Mesodermal cell (in vitro differentiated cells): Measurements from ENCODE around the gene TMEM190.
"Not testable (repeated sequence)": the region's sequence is repeated elsewhere in the genome, so short reads cannot be mapped to it uniquely, and the experiment has no call there.

Experiments
- H3K27ac ChIP-seq: 2 replicates; pipeline ENCODE4 v1.7.0; 2013; ENCODE audit warnings: mild to moderate bottlenecking, low read depth, low read length, moderate library complexity; ENCODE audit not compliant: severe bottlenecking
- H3K36me3 ChIP-seq: 2 replicates; pipeline ENCODE4 v1.7.1; 2013; ENCODE audit warnings: mild to moderate bottlenecking, low read length, moderate library complexity; ENCODE audit not compliant: control insufficient read depth, insufficient read depth
- H3K4me1 ChIP-seq: one replicate; pipeline ENCODE4 v1.7.1; 2013; ENCODE audit warnings: mild to moderate bottlenecking, low read length; ENCODE audit not compliant: insufficient read depth, control insufficient read depth, poor library complexity, severe bottlenecking
- H3K4me3 ChIP-seq: 2 replicates; pipeline ENCODE4 v1.7.0; 2013; ENCODE audit warnings: low read length, control low read depth, mild to moderate bottlenecking; ENCODE audit not compliant: insufficient read depth, poor library complexity, severe bottlenecking; ENCODE audit errors: extremely low read depth
- H3K9me3 ChIP-seq: 2 replicates; pipeline ENCODE4 v1.7.1; 2013; ENCODE audit warnings: mild to moderate bottlenecking, low read length, moderate library complexity; ENCODE audit not compliant: control insufficient read depth
- whole genome bisulfite sequencing, 2 experiments: methylation state at CpG; one replicate each; pipeline ENCODE4 v1.1.5; 2013; ENCODE audit warnings: missing lambda C conversion rate in 2 of 2; ENCODE audit not compliant: insufficient coverage in 2 of 2; 5-methylcytosine and 5-hydroxymethylcytosine counted together

TMEM190 gene

DNA sequence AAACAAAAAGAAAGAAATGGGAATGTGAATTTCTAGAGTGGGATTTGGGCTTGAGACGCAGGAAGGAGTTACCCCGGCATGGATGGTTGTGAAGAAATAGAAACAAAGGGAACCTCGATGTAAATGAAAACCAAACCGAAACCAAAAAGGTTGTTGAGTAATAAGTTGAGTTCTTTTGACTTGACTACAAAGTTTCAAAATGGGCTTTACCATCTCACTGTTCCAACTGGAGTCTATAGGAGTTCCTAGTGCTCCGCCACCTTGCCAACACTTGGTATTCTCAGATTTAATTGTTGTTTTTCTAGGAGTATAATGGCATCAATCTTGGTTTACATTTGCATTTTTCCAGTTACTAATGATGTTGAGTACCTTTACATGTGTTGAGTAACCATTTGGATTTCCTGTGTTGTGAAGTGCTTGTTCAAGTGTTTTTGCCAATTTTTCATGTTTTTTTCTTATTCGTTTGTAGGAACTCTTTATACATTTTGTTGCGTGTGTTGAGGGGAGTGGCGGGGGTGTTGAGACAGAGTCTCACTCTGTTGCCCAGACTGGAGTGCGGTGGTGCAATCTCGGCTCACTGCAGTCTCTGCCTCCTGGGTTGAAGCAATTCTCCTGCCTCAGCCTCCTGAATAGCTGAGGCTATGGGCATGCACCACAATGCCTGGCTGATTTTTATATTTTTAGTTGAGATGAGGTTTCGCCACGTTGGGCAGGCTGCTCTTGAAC, 21.7 kb downstream of the TMEM190 start:
- Histone ChIP-seq H3K27ac (no peak overlapping the region), H3K36me3 (peaks cover 30% of the 10 kb centered on the region), H3K4me3 (no peak overlapping the region), H3K4me1 (no peaks in the 10 kb centered on the region), H3K9me3 (no peaks in the 10 kb centered on the region)
- 94 to 97% methylated on average over 9 of the region's 12 CpGs for WGBS, 2 experiments

DNA sequence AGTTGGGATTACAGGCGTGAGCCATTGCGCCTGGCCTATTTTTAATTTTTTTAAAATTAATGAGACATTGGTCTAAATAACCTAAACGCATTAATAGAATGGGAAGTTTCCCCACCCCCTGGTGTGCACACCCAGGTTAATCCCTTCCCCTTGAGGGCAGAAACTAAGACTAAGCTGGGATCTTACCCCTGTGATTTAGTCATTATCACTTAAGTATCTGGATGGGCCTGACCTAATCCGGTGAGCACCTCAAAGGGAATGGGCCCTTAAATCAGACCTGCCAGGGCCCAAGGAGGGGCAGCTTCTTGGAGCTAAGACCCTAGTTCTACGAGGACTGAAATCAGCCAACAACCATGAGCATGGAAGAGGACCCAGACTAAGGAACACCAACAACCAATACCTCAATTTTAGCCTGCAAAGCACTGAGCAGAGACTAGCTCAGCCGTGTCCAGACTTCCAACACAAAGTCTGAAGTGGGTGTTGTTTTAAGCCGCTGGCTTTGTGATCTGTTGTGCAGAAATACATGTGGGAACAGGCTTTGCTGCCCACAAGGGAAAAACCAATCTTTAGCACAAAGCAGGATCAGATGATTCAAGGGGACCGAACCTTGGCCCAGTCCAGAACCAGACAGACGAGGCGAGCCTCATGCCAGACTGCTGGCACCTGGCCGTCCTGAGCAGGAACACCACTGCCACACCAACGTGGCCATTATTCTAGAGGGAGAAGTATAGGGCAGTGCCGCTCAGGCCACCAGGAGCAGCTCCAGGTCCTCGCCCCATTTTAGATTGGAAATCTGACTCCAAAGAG, 23.9 kb downstream of the TMEM190 start:
- Histone ChIP-seq H3K9me3 (no peaks in the 10 kb centered on the region), H3K27ac (no peak overlapping the region), H3K36me3 (peaks cover 52% of the 10 kb centered on the region), H3K4me1 (peaks cover 3% of the 10 kb centered on the region), H3K4me3 (no peak overlapping the region)
- 97 to 98% methylated on average over 10 to 11 of the region's 14 CpGs for WGBS, 2 experiments

DNA sequence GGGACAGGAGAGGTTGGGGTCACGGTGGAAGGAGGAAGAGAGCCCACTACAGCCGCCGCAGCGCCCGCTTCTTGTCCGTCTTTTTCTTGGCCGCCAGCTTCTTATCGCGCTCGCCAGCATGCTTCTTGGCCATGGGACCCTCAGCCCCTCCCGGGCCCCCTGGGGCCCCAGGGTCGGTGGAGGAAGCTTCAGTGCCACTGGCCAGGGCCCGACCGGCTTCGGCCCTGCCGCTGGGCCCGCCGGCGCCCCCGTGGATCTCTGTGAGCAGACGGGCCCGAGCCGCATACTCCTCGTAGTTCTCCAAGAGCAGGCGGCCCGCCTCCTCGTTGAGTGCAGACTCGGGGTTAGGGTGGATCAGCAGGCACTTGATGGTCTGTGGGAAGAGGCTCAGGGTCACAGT, 24.8 kb downstream of the TMEM190 start:
- WGBS, 2 experiments = 76% methylated on average over 4 of the region's 28 CpGs; no CpG with 5 or more reads in 1 of the 2 experiments
- not testable (repeated sequence) for H3K9me3 ChIP-seq, H3K4me3 ChIP-seq, H3K27ac ChIP-seq
- peaks cover 61% of the 10 kb centered on the region for H3K36me3 ChIP-seq
- H3K4me1 ChIP-seq = peaks cover 12% of the 10 kb centered on the region

DNA sequence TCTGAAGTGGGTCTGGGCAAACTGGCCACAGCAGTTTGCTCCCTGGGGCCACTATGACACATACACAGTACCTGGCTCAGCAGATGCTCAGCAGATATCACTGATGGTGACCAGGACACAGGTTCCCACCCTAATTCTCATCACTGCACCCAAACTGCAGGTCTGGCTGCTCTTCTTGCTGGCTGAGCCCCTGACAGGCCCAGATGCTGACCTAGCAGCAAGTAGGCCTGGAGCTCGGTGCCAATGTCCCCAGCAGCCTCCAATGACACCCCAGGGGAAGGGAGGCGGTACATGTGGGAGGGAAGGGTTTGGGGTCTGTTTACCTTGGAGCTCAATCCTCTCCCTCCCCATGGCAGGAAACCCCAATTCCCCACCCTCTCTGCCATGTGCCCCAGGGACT, 25.9 kb downstream of the TMEM190 start:
- Histone ChIP-seq H3K4me3 (no peak overlapping the region), H3K4me1 (peaks cover 12% of the 10 kb centered on the region), H3K36me3 (peaks cover 64% of the 10 kb centered on the region), H3K9me3 (no peaks in the 10 kb centered on the region), H3K27ac (no peak overlapping the region)
- 88 to 100% methylated on average over 1 of the region's 2 CpGs for WGBS, 2 experiments

DNA sequence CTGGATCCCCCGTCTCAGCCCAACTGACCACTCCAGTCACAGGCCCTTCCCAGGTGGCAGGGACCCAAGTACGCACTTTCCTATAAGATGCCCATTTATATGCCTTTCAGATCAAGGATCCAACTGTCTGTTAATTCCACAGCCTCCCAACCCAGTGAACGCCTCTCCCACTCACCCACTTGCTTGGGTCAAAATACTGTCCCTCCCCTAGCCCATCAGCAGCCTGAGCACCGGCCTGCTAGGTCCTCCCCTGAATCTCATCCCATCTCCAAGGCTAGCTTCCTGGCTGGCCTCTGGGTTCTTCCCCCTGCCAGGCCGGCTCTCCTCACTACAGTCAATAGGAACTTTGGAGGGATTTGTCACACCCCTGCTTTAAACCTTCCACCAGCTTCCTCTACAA, 29.0 kb downstream of the TMEM190 start:
- Histone ChIP-seq H3K9me3 (peaks cover 21% of the 10 kb centered on the region), H3K4me1 (peaks cover 12% of the 10 kb centered on the region), H3K4me3 (peak overlapping the region; percentile 90), H3K27ac (no peak overlapping the region), H3K36me3 (peaks cover 58% of the 10 kb centered on the region)
- 88 to 96% methylated on average over 4 to 5 of the region's 5 CpGs for WGBS, 2 experiments

DNA sequence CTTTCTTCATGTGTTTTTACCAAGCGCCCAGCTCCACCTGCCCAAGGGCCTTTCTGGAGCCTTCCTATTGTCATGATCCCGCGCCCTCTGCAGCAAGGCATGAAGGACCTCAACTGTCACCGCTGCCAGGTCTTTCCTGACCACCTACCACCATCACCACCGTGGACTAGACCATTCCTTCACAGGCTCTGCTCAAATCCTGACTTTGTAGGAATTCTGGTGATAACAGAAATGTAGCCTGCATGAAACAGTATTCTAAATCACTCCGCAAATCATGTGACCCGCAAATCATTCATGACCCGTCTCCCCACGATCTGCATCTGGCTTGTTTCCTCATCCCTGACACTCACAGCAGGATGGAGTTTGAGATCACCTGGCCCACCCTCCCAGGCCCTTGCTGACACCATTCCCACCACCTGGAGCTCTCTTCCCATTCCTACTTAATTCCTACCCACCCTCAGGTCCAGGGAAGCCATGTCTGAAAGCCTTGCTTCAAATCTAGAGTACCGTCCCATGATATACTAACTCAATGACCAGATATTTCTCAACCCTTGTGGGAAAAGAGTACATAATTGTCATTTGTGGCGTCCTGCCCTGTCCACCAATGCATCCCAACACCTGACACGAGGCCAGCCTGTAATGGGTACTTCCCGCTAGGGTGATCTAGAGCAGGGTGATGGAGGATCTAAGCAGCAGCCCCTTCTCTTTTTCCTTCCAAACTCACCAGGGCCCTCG, 29.6 kb downstream of the TMEM190 start:
- WGBS, 2 experiments = 82 to 92% methylated on average over 6 to 10 of the region's 14 CpGs

DNA sequence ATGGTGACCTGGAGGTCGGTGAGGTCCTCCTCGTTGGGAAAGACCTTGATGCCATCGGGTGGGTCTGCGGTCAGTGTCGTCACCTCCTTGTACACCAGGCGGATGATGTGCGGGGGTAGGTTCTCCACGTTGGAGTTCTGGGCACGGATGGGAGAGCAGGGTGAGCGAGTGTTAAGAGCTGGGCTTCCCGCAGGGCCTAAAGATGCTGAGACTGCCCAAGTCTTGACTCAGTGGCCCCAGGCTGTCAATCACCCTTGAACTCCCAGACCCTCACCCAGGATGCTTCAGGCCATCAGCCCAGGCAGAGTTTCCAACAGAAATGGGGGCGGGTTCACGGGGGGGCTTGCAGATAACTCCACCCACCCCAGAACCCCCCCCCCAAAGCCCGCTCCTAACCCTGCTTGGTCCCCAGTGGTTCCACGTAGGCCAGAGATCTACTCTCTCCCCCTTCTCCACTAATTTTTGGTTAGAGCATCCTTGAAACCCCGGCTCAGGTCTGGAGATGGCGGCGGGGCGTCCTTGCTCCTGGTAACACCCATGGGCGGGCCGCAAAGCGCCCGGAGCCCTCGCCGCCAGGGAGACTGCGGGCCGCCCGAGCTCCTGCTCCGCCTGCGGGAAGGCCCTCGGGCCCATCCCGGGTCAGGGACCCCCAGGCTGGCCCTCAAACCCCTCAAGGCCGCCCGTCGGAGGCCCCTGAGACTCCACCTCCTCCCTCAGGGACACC, 30.4 kb downstream of the TMEM190 start:
- peak overlapping the region; percentile 90 for H3K4me3 ChIP-seq
- peaks cover 21% of the 10 kb centered on the region for H3K9me3 ChIP-seq
- peak overlapping the region; percentile 100 for H3K27ac ChIP-seq
- H3K4me1 ChIP-seq = peaks cover 12% of the 10 kb centered on the region
- peaks cover 47% of the 10 kb centered on the region for H3K36me3 ChIP-seq
- 11 to 12% methylated on average over 26 to 27 of the region's 35 CpGs for WGBS, 2 experiments

More for the DNA sequence above, 29.6 kb downstream of the TMEM190 start:
- Histone ChIP-seq H3K36me3 (peaks cover 53% of the 10 kb centered on the region), H3K9me3 (peaks cover 21% of the 10 kb centered on the region), H3K4me1 (peaks cover 12% of the 10 kb centered on the region), H3K4me3 (peak overlapping the region; percentile 90), H3K27ac (no peak overlapping the region)

DNA sequence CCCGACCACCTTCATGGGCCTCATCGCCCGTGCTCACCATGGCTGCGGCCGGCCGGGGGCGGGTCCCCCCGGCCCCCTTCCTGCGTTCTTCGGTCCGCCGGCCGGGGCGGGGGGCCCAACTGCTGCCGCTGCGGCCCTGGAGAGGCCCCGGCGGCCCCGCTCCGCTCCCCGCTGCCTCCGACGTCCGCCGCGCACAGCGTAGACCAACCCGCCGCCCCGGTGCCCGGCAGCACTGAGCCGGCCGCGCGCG, 30.8 kb downstream of the TMEM190 start, which contains the start of gene UBE2S:
Gene UBE2S, minus strand, starts transcription at position 239 of the 250 bp plus-strand sequence. Its CDS starts 199 bp downstream, at position 40.
- Histone ChIP-seq H3K36me3 (peaks cover 42% of the 10 kb centered on the region), H3K9me3 (peaks cover 21% of the 10 kb centered on the region), H3K4me3 (peak within 1 kb of the TSS; percentile 90), H3K27ac (peak within 1 kb of the TSS; percentile 100), H3K4me1 (peaks cover 12% of the 10 kb centered on the region)
- 0% methylated on average over 27 to 32 of the region's 36 CpGs for WGBS, 2 experiments

DNA sequence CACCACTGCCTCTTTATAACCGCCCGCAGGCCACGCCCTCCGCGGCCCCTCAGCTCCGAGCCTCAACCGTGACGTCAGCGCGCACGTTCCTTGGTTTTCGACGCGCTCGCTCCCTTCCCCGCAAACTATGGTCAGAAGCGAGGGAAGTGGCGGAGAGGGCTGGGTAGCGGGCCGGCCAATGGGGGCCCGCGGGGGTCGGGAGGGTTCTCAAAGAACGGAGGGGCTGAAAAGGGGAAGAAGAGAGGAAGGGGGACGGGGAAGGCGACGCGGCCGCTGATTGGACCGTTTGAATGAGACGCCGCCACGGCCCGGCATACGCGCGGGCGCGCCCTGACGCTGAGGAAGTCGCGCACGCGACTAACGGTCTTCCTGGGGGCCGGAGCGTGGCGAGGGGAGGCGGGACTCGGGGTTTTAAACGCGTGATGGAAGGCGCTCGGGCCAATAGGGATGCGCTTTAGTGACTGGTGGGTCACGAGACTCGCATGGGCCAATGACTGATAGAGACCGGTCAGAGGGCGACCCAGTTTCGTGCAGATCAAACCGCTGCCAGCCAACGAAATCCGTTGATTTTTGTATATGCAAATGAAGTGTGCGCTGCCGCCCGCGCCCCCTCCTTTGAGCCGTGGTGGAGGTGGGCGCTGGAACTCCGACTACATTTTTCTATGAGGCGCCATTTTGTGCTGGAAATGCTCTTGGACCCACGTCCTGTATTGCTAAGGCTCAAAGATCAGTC, 31.3 kb downstream of the TMEM190 start:
- peak overlapping the region; percentile 90 for H3K4me3 ChIP-seq
- H3K4me1 ChIP-seq = peaks cover 12% of the 10 kb centered on the region
- H3K9me3 ChIP-seq = peaks cover 21% of the 10 kb centered on the region
- peaks cover 38% of the 10 kb centered on the region for H3K36me3 ChIP-seq
- WGBS, 2 experiments = 1 to 2% methylated on average over 54 to 63 of the region's 72 CpGs
- H3K27ac ChIP-seq = peak overlapping the region; percentile 100

DNA sequence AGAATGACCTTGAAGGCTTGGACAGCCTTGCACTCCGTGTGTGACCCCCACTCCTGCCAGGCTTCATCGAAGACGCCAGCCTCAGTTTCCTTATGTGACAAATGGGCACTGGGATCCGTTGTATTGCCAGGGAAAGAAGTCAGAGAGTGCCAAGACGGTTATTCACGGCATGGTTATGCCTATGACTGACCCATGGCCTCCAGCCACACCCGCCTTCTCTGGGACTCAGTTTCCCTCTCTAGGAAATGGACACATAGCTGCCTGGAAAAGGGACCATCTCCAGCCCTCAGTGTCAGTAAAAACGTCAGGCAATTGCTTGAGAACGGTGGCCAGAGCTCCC, 31.9 kb downstream of the TMEM190 start:
- Histone ChIP-seq H3K27ac (peak overlapping the region; percentile 100), H3K9me3 (peaks cover 21% of the 10 kb centered on the region), H3K36me3 (peaks cover 32% of the 10 kb centered on the region), H3K4me3 (peak overlapping the region; percentile 90), H3K4me1 (peaks cover 12% of the 10 kb centered on the region)
- WGBS, 2 experiments = 74 to 80% methylated on average over 8 to 9 of the region's 9 CpGs
